Measurements from ENCODE around the gene CLPX. TPM values are rescaled to one million over a fixed set of nuclear protein-coding genes. Genes with fewer than 3 reads are reported as not detected.

The CLPX gene
- total RNA-seq, 1 donor from 2014 or later = 58.7 TPM

- no peaks in the 10 kb centered on the region for H3K9me3 Mint-ChIP-seq
- peaks cover 2% of the 10 kb centered on the region for H3K27me3 Mint-ChIP-seq (ENCODE audit: low read depth)
- DNase-seq (ENCODE audit: low spot score in 2 of 2, unreplicated experiment in 2 of 2) = no peak
- H3K4me3 Mint-ChIP-seq = no peak overlapping the region
- H3K36me3 Mint-ChIP-seq = no peaks in the 10 kb centered on the region
- TF ChIP-seq CTCF (IDR thresholded peaks at IDR 0.05; ENCODE audit: unreplicated experiment) = no peak
- H3K27ac Mint-ChIP-seq = no peak overlapping the region
- no peaks in the 10 kb centered on the region for H3K4me1 Mint-ChIP-seq
Measured at GRCh38 chr15:65223996-65224395, 38.9 kb upstream of the CLPX start.

- H3K4me3 Mint-ChIP-seq = no peak overlapping the region
- H3K36me3 Mint-ChIP-seq = no peaks in the 10 kb centered on the region
Measured at GRCh38 chr15:65222891-65223290, 37.7 kb upstream of the CLPX start.

GRCh38 chr15:65221697-65222096 is 36.6 kb upstream of the CLPX start:
- no peaks in the 10 kb centered on the region for H3K36me3 Mint-ChIP-seq
- no peaks in the 10 kb centered on the region for H3K4me1 Mint-ChIP-seq
- no peak for DNase-seq (ENCODE audit: low spot score in 2 of 2, unreplicated experiment in 2 of 2)
- H3K27me3 Mint-ChIP-seq (ENCODE audit: low read depth) = peaks cover 2% of the 10 kb centered on the region
- no peak for TF ChIP-seq CTCF (IDR thresholded peaks at IDR 0.05; ENCODE audit: unreplicated experiment)
- H3K27ac Mint-ChIP-seq = no peak overlapping the region
- no peak overlapping the region for H3K4me3 Mint-ChIP-seq
- no peaks in the 10 kb centered on the region for H3K9me3 Mint-ChIP-seq

More at GRCh38 chr15:65222891-65223290, 37.7 kb upstream of the CLPX start:
- H3K27me3 Mint-ChIP-seq (ENCODE audit: low read depth) = peaks cover 2% of the 10 kb centered on the region
- TF ChIP-seq CTCF (IDR thresholded peaks at IDR 0.05; ENCODE audit: unreplicated experiment) = no peak
- no peak overlapping the region for H3K27ac Mint-ChIP-seq
- no peaks in the 10 kb centered on the region for H3K9me3 Mint-ChIP-seq
- no peak for DNase-seq (ENCODE audit: low spot score in 2 of 2, unreplicated experiment in 2 of 2)
- no peaks in the 10 kb centered on the region for H3K4me1 Mint-ChIP-seq

GRCh38 chr15:65219137-65219536 is 34.0 kb upstream of the CLPX start:
- no peak overlapping the region for H3K27ac Mint-ChIP-seq
- H3K9me3 Mint-ChIP-seq = no peaks in the 10 kb centered on the region
- H3K36me3 Mint-ChIP-seq = no peaks in the 10 kb centered on the region
- no peak overlapping the region for H3K4me3 Mint-ChIP-seq
- no peaks in the 10 kb centered on the region for H3K4me1 Mint-ChIP-seq
- H3K27me3 Mint-ChIP-seq (ENCODE audit: low read depth) = peaks cover 2% of the 10 kb centered on the region
- no peak for TF ChIP-seq CTCF (IDR thresholded peaks at IDR 0.05; ENCODE audit: unreplicated experiment)
- DNase-seq (ENCODE audit: low spot score in 2 of 2, unreplicated experiment in 2 of 2) = no peak

GRCh38 chr15:65217526-65218482 is 32.7 kb upstream of the CLPX start:
- no peaks in the 10 kb centered on the region for H3K27me3 Mint-ChIP-seq (ENCODE audit: low read depth)
- no peak for DNase-seq (ENCODE audit: low spot score in 2 of 2, unreplicated experiment in 2 of 2)
- TF ChIP-seq CTCF (IDR thresholded peaks at IDR 0.05; ENCODE audit: unreplicated experiment) = no peak
- H3K4me3 Mint-ChIP-seq = no peak overlapping the region
- H3K36me3 Mint-ChIP-seq = no peaks in the 10 kb centered on the region
- no peaks in the 10 kb centered on the region for H3K4me1 Mint-ChIP-seq
- H3K9me3 Mint-ChIP-seq = no peaks in the 10 kb centered on the region
- no peak overlapping the region for H3K27ac Mint-ChIP-seq
